B cell (primary cell): Measurements from ENCODE around the gene SNCB. TPM values are rescaled to one million over a fixed set of nuclear protein-coding genes. Genes with fewer than 3 reads are reported as not detected.

Experiments
- ATAC-seq: fragments of 200-7000 bp; cut with Tn5 transposase; one replicate; pipeline ENCODE4 v1.10.0; 2021; ENCODE audit warnings: low read depth, mild to moderate bottlenecking, moderate number of reproducible peaks, moderate library complexity
- CTCF ChIA-PET: fragments of 350-600 bp; sonication (Branson Sonifier 250); formaldehyde crosslinking; loops from one replicate; lab custom pipeline; 2021; ENCODE audit warnings: antibody characterized with exemption, inconsistent platforms; lab: Charles Lee
- POLR2A ChIA-PET: fragments of 350-600 bp; sonication (Branson Sonifier 250); formaldehyde crosslinking; loops from one replicate; lab custom pipeline; 2021; ENCODE audit warnings: antibody characterized with exemption; lab: Charles Lee
- DNase-seq: peaks from one replicate; pipeline ENCODE4 v3.0.0; 2013
- H2AFZ ChIP-seq: 2 replicates; pipeline ENCODE4 v1.6.1; 2012; ENCODE audit warnings: mild to moderate bottlenecking, low read depth, low read length; ENCODE audit not compliant: insufficient read depth, poor library complexity, severe bottlenecking
- H3K27ac ChIP-seq, 2 donors: 1 replicate in 1 of 2; 2 replicates in 1 of 2; pipeline ENCODE4 v1.5.1; 2012 to 2013; ENCODE audit warnings: low read length in 2 of 2, mild to moderate bottlenecking in 2 of 2, moderate library complexity in 1 of 2
- H3K27me3 ChIP-seq, 4 experiments: fragments of 200-600 bp in 1 of 4; sonication (generic) in 1 of 4; replicated peaks in 1 of 4; 1 replicate in 2 of 4; 2 replicates in 2 of 4; pipeline versions ENCODE4 v1.6.1 to v1.7.0; 2013 to 2016; ENCODE audit warnings: low read length in 3 of 4, mild to moderate bottlenecking in 2 of 4, mixed read lengths in 1 of 4, moderate library complexity in 1 of 4; ENCODE audit not compliant: insufficient read depth in 4 of 4, control insufficient read depth in 3 of 4; ENCODE audit errors: control extremely low read depth in 1 of 4
- H3K36me3 ChIP-seq, 2 experiments: replicated peaks in 1 of 2; 1 replicate in 1 of 2; 2 replicates in 1 of 2; pipeline versions ENCODE4 v1.6.1 to v1.7.1; 2013; ENCODE audit warnings: low read length in 1 of 2; ENCODE audit not compliant: insufficient read depth in 2 of 2, control insufficient read depth in 1 of 2; ENCODE audit errors: control extremely low read depth in 1 of 2, extremely low read depth in 1 of 2
- H3K4me1 ChIP-seq, 2 donors: fragments of 200-600 bp in 1 of 2; sonication (generic) in 1 of 2; 1 replicate in 1 of 2; 2 replicates in 1 of 2; pipeline versions ENCODE4 v1.5.1 to v1.6.1; 2013 to 2017; ENCODE audit warnings: low read length in 2 of 2; ENCODE audit not compliant: control insufficient read depth in 2 of 2, insufficient read depth in 2 of 2
- H3K4me2 ChIP-seq: replicated peaks from 2 replicates; pipeline ENCODE3; 2012; ENCODE audit warnings: mild to moderate bottlenecking, low read depth, low read length; ENCODE audit not compliant: poor library complexity, severe bottlenecking
- H3K4me3 ChIP-seq, 5 experiments: fragments of 200-600 bp in 1 of 5; sonication (generic) in 1 of 5; 1 replicate in 3 of 5; 2 replicates in 2 of 5; pipeline versions ENCODE4 v1.5.1 to v1.7.0; 2011 to 2016; ENCODE audit warnings: low read length in 4 of 5, mild to moderate bottlenecking in 4 of 5, low read depth in 2 of 5, control low read depth in 1 of 5, moderate library complexity in 1 of 5; ENCODE audit not compliant: insufficient read depth in 1 of 5; ENCODE audit errors: control extremely low read depth in 1 of 5, extremely low read depth in 1 of 5
- H3K79me2 ChIP-seq: fragments of 200-600 bp; sonication (generic); one replicate; pipeline ENCODE4 v1.6.0; 2016; ENCODE audit warnings: low read length; ENCODE audit not compliant: control insufficient read depth, insufficient read depth
- H3K9ac ChIP-seq: fragments of 200-600 bp; sonication (generic); 2 replicates; pipeline ENCODE4 v1.6.1; 2017; ENCODE audit warnings: mild to moderate bottlenecking, low read length, moderate library complexity
- H3K9me3 ChIP-seq, 3 donors: one replicate each; pipeline versions ENCODE4 v1.6.1 to v1.7.1; 2013; ENCODE audit warnings: low read length in 2 of 3; ENCODE audit not compliant: control insufficient read depth in 2 of 3, insufficient read depth in 1 of 3; ENCODE audit errors: control extremely low read depth in 1 of 3
- H4K20me1 ChIP-seq: 2 replicates; pipeline ENCODE4 v1.6.0; 2012; ENCODE audit warnings: mild to moderate bottlenecking, low read length; ENCODE audit not compliant: insufficient read depth, control insufficient read depth, poor library complexity, severe bottlenecking
- H3K27ac Mint-ChIP-seq: one replicate; pipeline ENCODE4 v1.8.0; 2021; ENCODE audit warnings: mixed read lengths
- H3K27me3 Mint-ChIP-seq: one replicate; pipeline ENCODE4 v1.8.0; 2021; ENCODE audit warnings: mixed read lengths
- H3K4me1 Mint-ChIP-seq: one replicate; pipeline ENCODE4 v1.8.0; 2021; ENCODE audit warnings: mixed read lengths
- H3K4me3 Mint-ChIP-seq: one replicate; pipeline ENCODE4 v1.8.0; 2021; ENCODE audit warnings: mixed read lengths
- H3K9me3 Mint-ChIP-seq: one replicate; pipeline ENCODE4 v1.8.0; 2022; ENCODE audit warnings: mixed read lengths; ENCODE audit not compliant: insufficient read depth
- CTCF ChIP-seq: fragments of 200-600 bp; IDR thresholded peaks from one replicate; pipeline ENCODE4 v1.8.0; 2022; ENCODE audit warnings: antibody characterized with exemption, mild to moderate bottlenecking
- EZH2 ChIP-seq: IDR thresholded peaks from 2 replicates; pipeline ENCODE4 v1.6.1; 2012; ENCODE audit warnings: borderline replicate concordance, low read depth, mild to moderate bottlenecking, moderate library complexity, low read length; ENCODE audit not compliant: insufficient read depth, poor library complexity, severe bottlenecking
- WGBS: methylation state at CpG from one replicate; pipeline ENCODE4 v1.1.5; 2013; ENCODE audit warnings: missing lambda C conversion rate; ENCODE audit not compliant: insufficient coverage; 5-methylcytosine and 5-hydroxymethylcytosine counted together
- intact Hi-C: fragments of 100-400 bp; cut with micrococcal nuclease; formaldehyde crosslinking; loops from one replicate; pipeline ENCODE4 v1.10.0; 2022
- polyA plus RNA-seq: library from polyadenylated mRNA; depleted of rRNA; stranded (reverse); fragments of >200 nt; gene quantifications from 2 replicates; pipeline ENCODE4 v1.2.3, GENCODE V29; 2012
- total RNA-seq, 2 donors: library from RNA; stranded (reverse); fragments of 120-200 nt in 1 of 2; gene quantifications; 1 replicate in 1 of 2; 2 replicates in 1 of 2; pipeline versions ENCODE4 v1.2.3 to v1.2.4, GENCODE V29; 2013 to 2022

Gene SNCB
- total and polyA plus RNA-seq, 2 donors (not counting 1 experiment from before 2014, with no cell fraction given) = 0.09 TPM; not detected in 1

DNA sequence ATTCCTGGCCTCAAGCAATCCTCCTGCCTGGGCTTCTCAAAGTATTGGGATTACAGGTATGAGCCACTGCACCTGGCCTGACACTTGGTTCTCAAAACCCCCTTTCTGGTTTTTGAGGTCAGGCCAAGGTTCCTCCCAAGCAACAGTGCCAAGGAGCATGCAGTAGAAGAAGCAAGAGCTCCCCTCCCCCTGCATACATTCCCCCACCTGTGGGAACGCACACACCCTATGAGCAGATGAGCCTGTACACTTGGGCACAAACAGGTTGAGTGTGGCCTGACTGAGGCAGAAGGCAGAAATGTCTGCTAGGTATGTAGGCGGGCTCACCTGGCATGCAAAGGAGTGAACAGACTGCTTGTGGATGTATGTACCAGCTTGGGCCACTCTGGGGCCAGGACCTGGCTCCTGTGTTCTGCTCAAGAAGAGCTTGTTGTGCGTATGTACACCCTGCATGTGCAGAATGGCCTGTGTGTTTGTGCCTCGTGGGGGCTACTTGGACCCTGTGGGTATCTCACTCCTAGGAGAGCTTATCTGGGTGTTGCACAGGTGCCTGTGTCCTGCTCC, 22.1 kb downstream of the SNCB start:
- no peak overlapping the region for H3K27ac ChIP-seq
- TF ChIP-seq CTCF (no peak), EZH2 (no peak)
- peaks cover 0 to 17% (median 6%) of the 10 kb centered on the region in 4 experiments for H3K27me3 ChIP-seq
- ATAC-seq = no peak
- no peaks in the 10 kb centered on the region for H3K79me2 ChIP-seq
- H3K9me3 Mint-ChIP-seq = no peaks in the 10 kb centered on the region
- H3K9me3 ChIP-seq = peaks cover 0 to 2% (median 0%) of the 10 kb centered on the region in 3 donors
- WGBS = 95% methylated on average over 4 of the region's 4 CpGs
- CTCF ChIA-PET = interaction anchor here (1.1 to 1.4 kb wide), 2 partner anchors 22 to 51 kb away, joined by 3 to 7 read pairs; partner anchors contain the start of genes EIF4E1B and SNCB
- no peaks in the 10 kb centered on the region for H4K20me1 ChIP-seq
- intact Hi-C loops = no loop called here
- H3K4me3 Mint-ChIP-seq = peak overlapping the region; percentile 98
- no peak overlapping the region for H2AFZ ChIP-seq
- POLR2A ChIA-PET = interaction anchor here (0.6 kb wide), 1 partner anchor 58 kb away, joined by 3 read pairs; no protein-coding TSS in a partner anchor
- no peak overlapping the region for H3K9ac ChIP-seq
- H3K27ac Mint-ChIP-seq = no peak overlapping the region
- no peak for DNase-seq
- H3K4me2 ChIP-seq = no peak overlapping the region
- peaks cover 14% of the 10 kb centered on the region for H3K27me3 Mint-ChIP-seq
- peaks cover 4 to 9% of the 10 kb centered on the region in 2 donors for H3K4me1 ChIP-seq
- no peak overlapping the region for H3K4me3 ChIP-seq
- no peaks in the 10 kb centered on the region for H3K36me3 ChIP-seq
- H3K4me1 Mint-ChIP-seq = peaks cover 12% of the 10 kb centered on the region

GRCh38 chr5:176606875-176607274, 23.5 kb downstream of the SNCB start:
- H3K36me3 ChIP-seq = no peaks in the 10 kb centered on the region
- DNase-seq = no peak
- peaks cover 0 to 10% (median 3%) of the 10 kb centered on the region in 4 experiments for H3K27me3 ChIP-seq
- peaks cover 12% of the 10 kb centered on the region for H3K4me1 Mint-ChIP-seq
- no peaks in the 10 kb centered on the region for H3K9me3 Mint-ChIP-seq
- intact Hi-C loops = no loop called here
- H3K4me2 ChIP-seq = no peak overlapping the region
- CTCF ChIA-PET = no interaction called here
- POLR2A ChIA-PET = no interaction called here
- H2AFZ ChIP-seq = no peak overlapping the region
- H3K27ac ChIP-seq = no peak overlapping the region
- WGBS = 100% methylated on average over 3 of the region's 3 CpGs
- no peak overlapping the region for H3K4me3 Mint-ChIP-seq
- no peaks in the 10 kb centered on the region for H3K79me2 ChIP-seq
- H3K27me3 Mint-ChIP-seq = peaks cover 6% of the 10 kb centered on the region
- TF ChIP-seq CTCF = no peak
- TF ChIP-seq EZH2 = no peak
- ATAC-seq = no peak
- H4K20me1 ChIP-seq = no peaks in the 10 kb centered on the region
- H3K4me3 ChIP-seq = no peak overlapping the region
- H3K4me1 ChIP-seq = peaks cover 4 to 9% of the 10 kb centered on the region in 2 donors
- peaks cover 0 to 2% (median 0%) of the 10 kb centered on the region in 3 donors for H3K9me3 ChIP-seq
- H3K9ac ChIP-seq = no peak overlapping the region
- no peak overlapping the region for H3K27ac Mint-ChIP-seq
